HG02678 (cell line): Measurements from ENCODE around the gene CD34.
"Not testable (repeated sequence)": the region's sequence is repeated elsewhere in the genome, so short reads cannot be mapped to it uniquely, and the experiment has no call there.

Source experiments
- ATAC-seq: cut with Tn5 transposase; IDR thresholded peaks from one replicate; pipeline ENCODE4 v1.9.1; 2021; ENCODE audit warnings: mild to moderate bottlenecking, moderate library complexity; ENCODE audit not compliant: unreplicated experiment

The CD34 gene

DNA sequence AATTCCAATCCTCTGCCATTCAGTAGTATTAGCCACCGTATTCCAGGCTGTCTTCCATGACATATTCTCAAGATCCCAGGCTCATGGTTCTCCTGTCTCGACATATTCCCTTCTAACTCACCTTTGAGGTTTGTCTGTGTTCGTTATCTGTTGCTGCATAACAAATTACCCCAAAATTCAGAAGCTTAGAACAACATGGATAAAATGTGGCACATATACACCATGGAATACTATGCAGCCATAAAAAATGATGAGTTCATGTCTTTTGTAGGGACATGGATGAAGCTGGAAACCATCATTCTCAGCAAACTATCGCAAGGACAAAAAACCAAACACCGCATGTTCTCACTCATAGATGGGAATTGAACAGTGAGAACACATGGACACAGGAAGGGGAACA, 33.0 kb downstream of the CD34 start:
- ATAC-seq, result not testable (repeated sequence)

DNA sequence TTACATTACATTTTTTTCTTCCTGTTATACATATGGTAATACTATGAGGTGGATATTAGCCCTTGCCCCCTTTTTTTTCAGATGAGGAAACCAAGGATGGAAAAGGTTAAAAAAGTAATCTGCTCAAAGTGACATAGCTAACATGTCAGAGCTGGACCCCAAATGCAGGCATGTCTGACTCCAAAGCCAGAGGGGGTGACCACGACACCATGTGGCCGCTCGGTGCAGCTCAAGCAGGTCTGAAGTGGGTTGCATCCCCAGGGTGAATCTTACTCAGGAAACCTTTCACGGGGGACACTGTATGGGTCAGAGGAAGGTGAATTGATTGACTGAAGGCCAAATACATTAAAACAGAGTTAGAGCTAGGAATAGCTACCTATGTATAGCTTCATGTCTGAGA, 34.8 kb downstream of the CD34 start:
- no peak for ATAC-seq

DNA sequence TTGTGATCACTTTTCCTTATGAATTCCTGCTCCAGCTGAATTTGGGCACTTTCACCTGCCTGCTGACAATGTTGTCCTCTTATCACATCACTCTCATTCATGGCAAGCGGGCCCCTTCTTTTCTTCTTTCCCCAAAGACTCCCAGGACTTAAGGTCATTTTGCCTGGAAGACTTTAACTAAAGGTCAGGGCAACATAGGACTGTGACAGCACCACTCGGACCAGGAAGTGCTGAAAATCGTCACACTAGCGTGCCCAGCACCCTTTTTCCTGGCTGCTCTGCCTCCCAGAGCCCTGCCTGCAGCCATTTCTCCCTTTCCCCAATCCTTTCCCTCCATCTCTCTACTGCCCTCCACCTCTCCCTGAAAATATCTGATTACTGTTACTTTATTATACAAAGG, 35.4 kb downstream of the CD34 start:
- no peak for ATAC-seq

GRCh38 chr1:207873055-207873890, 37.7 kb downstream of the CD34 start:
- ATAC-seq, result no peak

DNA sequence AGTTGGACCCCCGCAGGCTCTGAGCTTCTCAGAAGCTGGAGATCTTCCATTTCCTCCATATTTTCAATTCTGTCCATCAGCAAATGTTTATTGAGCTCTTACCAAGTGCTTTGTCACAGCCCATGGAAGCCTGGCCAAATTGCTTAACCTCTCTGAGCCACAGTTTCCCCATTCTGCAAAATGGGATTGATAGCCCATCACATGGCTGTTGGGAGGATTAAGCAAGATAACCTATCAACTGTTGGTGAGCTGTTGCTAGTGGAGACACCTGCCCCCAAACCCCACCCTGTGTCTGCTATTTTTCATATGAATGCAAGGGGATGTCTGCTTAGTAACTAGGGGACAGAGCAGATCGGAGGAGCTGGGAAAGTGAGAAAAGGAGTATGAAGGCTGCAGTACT, 38.3 kb downstream of the CD34 start:
- no peak for ATAC-seq

DNA sequence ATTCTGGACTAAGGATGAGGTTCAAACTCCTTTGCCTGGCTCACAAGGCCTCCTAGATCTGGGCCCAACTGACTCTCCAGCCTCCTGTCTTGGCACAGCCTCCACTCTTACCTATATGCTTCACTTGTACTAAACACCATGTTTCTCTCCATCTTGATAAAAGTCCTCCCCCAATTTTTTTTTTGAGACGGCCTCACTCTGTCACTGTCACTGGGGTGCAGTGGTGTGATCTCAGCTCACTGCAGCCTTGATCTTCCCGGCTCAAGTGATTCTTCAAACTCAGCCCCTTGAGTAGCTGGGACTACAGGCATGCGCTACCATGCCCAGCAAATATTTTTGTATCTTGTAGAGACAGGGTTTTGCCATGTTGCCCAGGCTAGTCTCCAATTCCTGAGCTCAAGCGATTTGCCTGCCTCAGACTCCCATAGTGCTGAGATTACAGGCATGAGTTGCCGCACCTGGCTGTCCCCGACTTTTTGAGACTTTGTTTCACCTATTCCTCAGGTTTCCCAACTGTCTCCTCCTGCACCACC, 39.7 kb downstream of the CD34 start:
- ATAC-seq, result no peak

GRCh38 chr1:207870306-207871031, 40.5 kb downstream of the CD34 start:
- no peak for ATAC-seq

DNA sequence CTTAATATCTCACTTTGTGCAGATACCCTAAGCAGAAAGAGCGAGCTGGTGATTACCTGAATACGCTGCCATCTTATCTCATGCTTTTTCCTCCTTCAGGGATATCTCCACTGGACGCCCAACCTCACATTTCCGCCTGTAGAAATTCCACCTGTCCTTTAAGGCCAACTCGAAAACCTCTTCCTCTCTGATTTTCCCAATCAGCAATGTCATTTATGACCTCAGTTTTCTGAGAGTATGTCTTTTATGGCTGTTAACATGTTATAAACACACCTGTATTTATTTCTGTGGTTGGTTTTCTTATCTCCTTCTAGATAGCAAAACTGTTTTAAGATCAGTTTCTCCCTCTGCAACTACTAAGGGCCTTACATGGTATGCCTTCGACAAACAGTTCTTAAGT, 41.1 kb downstream of the CD34 start:
- ATAC-seq, result no peak

GRCh38 chr1:207868774-207869721, 41.9 kb downstream of the CD34 start:
- peak; percentile 60 for ATAC-seq

GRCh38 chr1:207868251-207868773, 42.6 kb downstream of the CD34 start:
- peak; percentile 12 for ATAC-seq

- ATAC-seq, result no peak
Measured at GRCh38 chr1:207867136-207868109, 43.5 kb downstream of the CD34 start.

GRCh38 chr1:207866471-207867135, 44.3 kb downstream of the CD34 start:
- no peak for ATAC-seq

DNA sequence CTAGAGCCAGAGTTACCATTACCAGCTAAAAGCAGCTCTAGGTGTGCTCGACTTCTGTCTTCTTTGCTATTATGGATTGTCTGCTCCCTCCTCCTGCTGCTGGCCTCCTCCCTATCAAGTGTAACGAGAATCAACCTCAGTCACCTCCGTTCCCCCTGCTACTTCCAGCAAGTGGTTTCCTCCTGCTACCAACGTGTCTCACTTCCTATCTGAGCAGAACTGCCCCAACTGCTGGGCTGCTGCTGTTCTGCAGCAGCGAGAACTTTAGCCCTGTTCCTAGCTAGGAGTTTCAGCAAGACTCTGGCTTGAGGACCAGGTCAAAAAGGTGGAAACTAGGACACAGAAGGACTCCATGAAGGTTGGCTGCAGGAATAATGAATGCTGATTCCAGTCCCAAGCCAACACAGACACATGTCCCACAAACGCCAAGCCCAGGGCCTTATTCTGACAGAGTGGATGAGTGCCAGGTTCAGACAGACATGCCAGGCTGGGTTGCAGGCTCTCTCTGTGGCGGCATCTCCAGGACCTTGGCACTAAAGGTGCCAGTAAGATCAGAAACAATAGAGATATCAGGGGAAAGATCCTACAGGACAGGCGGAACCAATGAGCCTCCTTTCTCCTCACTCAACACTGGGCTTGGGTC, 46.9 kb downstream of the CD34 start:
- ATAC-seq, result peak; percentile 66

GRCh38 chr1:207862241-207862787, 48.6 kb downstream of the CD34 start:
- no peak for ATAC-seq

DNA sequence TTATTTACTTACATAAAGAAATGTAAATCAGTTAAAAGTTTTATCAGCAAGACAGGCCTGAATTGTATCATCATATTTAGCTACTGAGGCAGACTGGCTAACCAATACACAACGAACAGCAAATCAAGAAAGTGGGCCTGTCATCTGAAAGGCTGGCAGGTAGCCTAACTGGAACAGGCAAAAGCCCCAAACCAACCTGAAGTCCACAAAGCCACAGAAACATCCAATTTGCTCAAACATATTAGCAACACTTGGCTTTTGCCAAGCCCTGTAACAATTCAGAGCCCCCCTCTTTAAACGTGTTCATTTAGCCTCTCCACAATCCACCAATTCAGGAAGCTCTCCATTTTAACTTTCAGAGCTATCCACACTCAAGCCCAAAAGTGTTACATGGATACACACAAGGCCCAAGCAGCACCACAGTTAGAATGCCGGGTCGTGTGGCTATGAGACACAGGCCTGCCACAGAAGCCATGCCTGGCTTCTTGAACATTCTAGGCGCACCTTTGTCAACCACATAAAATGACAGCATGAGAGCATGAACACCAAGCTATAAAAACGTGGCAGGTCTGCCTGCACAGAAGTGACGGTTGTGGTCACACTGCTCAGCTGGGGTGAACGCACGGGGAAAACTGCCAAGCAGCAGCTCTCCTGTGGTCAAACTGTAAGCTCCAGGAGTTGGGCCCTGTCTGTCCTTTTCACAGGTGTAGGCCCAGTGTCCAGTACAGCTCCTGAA, 49.3 kb downstream of the CD34 start:
- ATAC-seq, result no peak

DNA sequence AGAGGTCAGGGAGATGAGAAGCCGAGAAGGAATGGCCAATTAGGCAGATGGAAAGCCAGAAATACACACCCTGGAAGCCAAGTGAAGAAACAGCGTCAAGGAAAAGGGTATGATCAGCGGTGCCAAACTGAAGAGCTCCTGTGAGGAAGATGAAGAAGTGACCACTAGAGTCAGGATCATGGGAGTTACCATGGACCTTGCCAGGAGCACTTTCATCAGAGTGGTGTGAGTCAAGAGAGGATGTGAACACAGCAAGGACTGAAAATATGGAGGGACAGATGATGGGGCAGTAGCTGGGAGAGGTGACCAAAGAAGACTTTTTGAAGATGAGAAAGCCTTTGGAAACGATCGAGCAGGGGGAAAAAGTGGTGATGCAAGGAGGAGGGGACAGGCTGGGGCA, 50.4 kb downstream of the CD34 start:
- no peak for ATAC-seq

DNA sequence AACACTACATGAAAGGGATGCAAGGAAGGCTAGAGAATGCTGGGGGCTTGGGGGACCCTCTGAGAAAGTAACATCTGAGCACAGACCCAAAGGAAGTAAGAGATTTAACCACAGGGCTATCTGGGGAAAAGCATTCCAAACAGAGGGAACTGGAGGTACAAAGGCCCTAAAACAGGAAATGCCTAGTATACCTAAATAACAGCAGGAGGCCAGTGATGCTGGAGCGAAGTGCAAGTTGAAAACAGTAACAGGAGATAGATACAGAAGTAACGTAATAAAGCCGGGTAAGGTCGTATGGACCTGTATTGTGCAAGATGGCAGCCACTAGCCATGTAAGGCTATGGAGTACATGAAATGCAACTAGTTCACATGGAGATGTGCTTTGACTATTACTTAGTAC, 52.1 kb downstream of the CD34 start:
- ATAC-seq, result no peak

GRCh38 chr1:207858281-207858680, 52.6 kb downstream of the CD34 start:
- ATAC-seq, result no peak
